Globus pallidus (tissue), 1 donor: Measurements from ENCODE around the gene TAS1R1.
"Not testable (repeated sequence)": the region's sequence is repeated elsewhere in the genome, so short reads cannot be mapped to it uniquely, and the experiment has no call there.

Experiments
- DNase-seq: peaks from one replicate; pipeline ENCODE4 v3.0.0-alpha.2; 2015; ENCODE audit warnings: low spot score

TAS1R1 gene

DNA sequence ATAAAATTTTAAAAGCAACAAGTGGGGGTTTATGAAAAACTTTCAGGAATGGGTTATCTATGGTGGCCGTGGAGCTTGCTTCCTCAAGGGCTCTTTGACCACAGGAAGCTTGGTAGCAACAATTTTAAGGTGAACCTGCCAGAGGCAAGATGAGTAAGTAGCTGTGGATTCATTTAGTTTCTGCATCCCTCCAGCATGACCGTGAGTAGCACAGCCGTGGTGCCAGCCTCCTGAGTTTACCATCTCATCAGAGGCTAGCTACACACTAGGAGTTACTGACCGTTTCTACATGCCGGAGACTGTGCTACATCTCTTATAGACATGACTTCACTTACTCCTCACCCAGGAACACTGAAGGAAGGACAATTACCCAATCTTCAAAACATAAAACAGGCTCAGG lies 33.6 kb upstream of the TAS1R1 start:
- no peak for DNase-seq

DNA sequence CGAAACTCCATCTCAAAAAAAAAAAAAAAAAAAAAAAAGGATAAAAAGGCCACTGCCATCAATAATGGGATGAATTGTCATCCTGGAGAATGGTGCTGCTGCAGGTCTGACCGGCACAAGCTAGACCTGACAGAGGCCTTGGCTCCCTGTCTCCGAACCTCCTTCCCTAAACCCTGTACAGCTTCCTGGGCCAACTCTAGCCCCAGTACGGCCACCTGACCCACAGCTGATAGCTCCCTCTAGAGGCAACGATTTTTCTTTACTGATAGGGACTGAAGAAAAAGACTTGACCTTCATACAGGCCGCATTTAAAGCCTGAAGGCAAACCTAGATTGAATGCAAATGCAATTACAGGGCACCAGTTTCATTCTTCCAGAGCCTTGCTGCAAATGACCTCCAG lies 31.5 kb upstream of the TAS1R1 start:
- DNase-seq = no peak

DNA sequence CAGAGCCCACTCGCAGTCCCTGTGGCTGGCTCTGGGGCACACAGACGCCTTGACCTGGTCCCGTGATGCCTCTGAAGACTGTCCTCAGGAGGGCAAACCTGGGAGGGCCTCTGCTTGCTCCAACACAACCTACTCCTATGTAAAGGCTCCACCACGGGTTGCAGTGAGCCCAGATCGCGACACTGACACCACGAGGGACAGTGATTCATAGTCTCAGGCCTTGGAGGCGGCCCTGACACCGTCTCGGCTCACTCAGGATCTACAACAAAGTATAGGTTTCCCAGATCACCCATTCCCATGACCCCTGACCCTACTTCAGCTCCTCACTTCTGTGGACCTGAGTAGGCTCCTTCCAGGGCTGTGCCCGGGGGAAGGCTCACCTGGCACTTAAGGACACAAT lies 28.8 kb upstream of the TAS1R1 start:
- no peak for DNase-seq

DNA sequence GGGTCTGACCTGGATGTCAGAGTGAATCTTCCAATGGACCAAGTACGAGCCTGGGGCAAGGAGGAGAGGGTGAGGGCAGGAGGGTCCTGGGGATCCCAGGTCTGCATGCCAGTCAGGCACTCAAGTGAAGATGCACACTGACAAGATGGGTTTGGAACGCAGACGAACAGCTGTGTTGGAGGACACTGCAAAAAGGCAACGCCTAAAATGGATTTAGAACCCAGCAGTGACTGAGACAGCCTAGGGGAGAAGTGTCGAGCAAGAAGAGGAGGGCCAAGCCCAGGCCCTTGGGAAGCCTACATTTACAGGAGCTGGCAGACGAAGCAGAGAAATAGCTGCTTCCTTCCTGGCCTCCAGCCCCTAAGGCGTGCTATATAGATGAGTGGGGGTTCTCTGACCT lies 26.6 kb upstream of the TAS1R1 start:
- DNase-seq = no peak

DNA sequence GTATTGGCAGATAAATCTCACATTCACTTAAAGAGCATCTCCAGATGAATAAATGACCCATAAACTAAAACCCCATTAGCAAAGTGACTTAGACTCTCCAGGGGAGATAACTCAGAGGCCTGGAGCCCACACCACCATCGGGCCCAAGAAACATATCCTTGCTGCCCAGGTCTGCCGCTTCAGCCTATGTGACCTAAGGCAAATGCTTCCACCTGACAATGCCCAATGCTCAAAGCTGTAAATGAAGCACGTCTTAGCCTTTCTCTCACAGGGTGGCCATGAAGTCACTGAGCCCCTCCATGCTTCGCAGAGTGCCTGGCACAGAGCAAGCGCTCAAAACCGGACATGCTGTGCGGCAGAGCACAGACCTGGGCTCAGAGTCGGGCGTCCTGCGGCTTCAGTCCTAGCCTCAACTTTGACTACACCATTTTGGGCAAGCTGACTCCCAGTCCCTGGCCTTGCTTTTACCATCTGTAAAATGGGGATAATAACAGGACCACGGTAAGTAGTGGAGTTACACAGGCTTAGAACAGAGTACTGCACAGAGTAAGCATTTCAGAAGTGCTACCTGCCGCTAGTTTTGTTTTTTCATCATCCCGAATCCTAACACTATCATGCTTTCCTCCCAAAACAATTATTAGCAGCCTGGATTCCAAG lies 24.5 kb upstream of the TAS1R1 start:
- DNase-seq = no peak

DNA sequence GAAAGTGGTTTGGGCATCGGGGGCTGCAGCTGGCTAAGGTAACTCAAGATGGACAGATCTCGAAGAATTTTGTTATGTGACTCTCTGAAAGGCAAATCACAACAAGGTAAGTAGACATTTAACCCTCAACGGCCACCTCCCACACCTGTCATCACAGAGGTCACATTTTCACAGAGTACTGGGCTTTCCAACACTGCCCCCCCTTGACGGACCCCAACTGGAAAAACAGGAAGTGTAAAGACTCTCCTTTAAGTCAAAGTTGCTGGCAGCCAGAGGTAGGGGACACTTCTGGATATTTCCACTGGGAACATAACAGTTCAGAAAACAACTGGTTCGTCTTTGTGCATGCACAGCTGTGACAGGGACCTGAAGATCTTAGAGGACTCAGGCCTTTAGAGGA lies 23.1 kb upstream of the TAS1R1 start:
- no peak for DNase-seq

DNA sequence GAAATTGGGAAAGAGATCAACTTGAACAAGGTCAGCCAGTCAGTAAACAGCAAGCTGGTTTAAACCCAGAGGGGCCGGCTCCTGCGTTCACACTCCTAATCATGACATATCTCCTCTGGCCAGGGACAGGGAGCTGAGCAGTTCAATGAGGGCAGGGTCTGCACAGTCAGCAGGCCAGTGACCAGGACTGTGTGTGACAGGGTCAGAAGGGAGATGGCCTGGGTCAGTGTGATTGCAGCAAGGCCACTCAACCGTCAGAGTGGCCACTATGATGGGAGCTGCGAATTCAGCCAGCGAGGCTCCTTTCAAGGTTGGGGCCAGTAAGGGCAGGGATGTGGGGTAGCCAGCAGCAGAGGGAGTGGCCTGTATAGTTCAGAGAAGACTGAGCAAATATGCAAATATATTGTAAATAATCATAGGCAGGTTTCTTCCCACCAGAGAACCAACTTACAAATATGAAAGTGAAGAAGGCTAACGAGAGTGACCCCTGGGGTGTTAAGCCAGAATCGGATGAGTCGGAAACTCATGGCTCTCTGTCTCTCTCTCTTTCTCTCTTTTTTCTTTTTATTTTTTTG lies 20.8 kb upstream of the TAS1R1 start:
- DNase-seq = no peak

DNA sequence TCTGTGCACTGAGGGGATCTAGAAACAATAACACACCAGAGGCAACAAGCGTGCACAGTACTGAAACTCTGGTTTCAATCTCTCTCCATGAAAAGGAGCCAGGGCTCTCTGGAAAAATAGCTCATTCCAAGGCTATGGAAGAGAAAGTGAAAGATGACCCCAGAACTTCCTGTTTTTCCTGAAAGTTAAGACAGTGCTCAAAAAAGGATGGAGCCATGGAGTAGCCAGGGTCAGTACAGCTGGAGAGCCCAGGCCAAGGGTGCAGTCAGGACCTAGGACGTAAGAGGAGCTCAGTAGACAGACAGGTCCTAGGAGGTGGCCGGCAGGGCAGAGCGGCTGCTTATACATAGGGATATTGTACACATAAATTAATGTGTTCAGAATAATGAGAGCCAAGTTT lies 19.9 kb upstream of the TAS1R1 start:
- no peak for DNase-seq

DNA sequence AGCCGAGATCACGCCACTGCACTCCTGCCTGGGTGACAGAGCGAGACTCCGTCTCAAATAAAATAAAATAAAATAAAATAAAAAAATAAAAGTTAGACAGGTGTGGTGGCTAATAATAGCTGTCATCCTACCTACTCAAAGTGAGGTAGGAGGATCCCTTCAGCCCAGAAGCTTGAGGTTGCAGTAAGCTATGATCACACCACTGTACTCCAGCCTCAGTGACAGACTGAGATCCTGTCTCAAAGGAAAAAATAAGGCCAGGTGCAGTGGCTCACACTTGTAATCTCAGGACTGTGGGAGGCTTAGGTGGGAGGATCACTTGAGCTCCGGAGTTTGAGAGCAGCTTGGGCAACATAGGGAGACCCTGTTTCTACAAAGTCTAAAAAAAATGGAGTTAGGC lies 18.8 kb upstream of the TAS1R1 start:
- DNase-seq = no peak

DNA sequence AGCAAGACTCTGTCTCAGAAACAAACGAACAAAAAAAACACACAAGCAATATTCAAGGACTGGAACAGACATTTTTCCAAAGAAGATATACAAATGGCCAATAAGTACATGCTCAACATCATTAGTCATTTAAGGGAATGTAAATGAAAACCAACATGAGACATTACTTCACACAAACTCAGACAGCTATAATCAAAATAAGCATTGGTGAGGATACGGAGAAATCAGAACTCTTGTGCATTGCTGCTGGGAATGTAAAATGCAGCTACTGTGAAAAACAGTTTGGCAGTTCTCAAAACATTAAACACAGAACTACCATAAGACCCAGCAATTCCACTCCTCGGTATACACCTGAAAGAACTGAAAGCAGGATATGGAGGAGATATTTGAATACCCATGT lies 16.2 kb upstream of the TAS1R1 start:
- no peak for DNase-seq

DNA sequence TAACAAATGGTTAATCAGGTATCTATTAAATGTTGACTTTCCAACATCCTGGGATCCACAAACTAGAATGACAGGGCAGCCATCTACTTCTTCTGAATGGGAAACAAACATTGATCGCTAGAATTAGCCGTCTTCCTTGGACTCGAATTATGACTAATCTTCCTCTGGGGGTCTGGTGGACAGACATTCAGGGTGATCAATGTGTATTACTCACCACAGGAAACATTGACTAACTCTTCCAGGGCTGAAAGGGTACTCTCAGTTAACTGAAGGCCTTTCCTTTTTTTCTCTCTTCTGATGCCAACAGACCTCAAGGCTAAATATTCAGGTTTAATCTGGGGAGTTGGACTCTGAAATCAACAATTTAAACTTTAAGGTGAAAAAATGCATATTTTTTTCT lies 10.3 kb upstream of the TAS1R1 start:
- DNase-seq = no peak

DNA sequence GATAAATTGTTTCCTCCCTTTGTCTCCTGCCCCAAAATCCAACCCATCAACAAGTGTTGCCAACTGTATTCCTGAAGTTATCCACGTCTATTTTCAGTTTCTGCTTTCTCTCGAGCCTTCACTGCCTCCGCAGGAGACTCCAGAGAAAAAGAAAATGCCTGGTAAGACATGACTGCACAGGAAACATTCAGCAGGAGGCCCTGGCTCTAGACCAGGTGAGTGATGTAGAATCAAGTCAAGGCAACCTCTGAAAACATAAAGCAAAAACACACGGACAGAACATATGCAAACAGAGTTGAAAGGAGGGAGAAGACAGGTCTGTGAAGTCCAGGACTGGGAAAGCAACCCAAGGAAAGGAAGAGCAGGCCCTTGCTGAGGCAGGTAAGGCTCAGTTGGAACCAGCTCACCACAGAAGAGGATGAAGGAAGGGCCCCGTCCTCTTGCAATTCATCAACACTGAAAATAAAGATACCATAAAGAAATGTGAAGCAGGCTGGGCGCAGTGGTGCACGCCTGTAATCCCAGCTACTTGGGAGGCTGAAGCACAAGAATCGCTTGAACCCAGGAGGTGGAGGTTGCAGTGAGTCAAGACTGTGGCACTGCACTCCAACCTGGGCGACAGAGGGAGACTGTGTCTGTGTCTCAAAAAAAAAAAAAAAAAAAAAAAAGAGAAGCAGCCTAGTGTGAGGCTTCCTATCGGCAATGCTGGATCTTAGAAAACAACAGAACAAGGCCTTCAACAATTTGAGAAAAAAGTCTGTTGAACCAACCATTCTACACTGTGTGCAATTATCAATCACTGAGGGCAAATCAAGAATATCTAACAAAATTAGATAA lies 9.6 kb upstream of the TAS1R1 start:
- DNase-seq = no peak

DNA sequence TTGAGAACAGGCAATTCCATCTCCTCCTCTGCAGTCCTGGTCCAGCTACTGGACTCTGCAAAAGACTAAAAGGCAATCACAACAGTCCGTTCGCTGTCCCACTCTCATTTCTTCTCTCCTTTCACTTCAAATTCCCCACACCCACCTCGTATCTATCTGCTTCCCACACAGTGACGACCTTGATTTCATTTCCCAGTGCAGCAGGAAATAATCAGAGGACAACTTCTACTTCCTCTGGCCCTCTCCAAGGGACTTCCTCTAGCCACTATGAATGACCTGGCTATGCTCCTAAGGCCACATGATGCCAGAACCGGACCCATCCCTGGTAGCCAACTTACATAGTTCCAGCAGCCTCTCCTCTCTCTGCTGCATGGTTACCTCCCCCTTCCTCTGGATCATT lies 8.8 kb upstream of the TAS1R1 start:
- no peak for DNase-seq

DNA sequence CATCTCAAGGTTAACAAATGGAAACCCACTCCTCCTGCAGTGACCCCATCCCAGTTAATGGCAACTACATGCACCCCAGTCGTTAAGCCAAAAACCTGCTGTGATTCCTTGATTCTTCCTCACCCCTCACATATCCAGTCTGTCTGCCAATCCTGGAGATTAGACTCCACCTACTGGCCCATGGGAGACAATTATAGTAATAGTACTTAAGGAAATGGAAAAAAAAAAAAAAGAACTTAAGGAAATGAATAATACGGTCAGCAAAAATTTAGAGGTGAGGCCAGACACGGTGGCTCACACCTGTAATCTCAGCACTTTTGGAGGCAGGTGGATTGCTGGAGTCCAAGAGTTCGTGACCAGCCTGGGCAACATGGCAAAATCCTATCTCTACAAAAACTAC lies 7.8 kb upstream of the TAS1R1 start:
- no peak for DNase-seq

DNA sequence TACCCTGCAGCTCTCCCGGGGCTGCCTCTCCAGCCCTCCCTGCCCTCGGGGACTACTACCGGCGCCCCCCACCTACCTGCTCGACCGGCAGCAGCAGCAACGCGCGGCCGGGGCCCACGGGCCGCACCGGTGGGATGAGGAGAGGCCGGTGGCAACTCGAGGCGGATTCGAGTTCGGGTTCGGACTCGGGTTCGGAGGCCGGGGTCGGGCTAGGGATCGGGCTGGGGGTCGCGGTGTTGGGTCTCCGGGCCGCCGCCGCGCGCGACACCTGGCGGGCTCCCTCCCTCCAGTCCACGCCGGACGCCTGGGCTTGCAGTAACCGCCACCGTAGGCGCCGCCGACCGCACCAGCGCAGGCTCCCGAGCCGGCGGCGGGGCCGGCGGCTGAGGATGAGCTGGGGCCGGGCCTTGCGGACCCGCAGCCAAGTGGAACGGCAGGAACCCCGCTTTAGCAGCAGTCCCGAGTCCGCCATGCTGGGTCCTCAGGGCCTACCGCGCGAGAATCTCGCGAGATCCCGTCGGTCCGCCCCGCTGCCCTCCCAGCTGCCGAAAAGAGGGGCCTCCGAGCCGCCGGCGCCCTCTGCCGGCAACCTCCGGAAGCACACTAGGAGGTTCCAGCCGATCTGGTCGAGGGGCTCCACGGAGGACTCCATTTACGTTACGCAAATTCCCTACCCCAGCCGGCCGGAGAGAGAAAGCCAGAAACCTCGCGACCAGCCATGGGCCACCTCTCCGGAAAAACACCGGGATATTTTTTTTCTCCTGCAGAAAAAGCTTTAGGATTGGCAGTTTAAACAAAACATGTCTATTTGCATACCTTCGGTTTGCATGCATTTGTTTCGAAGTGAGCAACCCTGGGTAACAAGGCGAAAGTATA lies 838 bp upstream of the TAS1R1 start, which contains the start of gene NOL9:
NOL9 (minus strand) TSS at position 483 of the 876 bp plus-strand sequence; CDS start at position 472, 11 bp downstream.
- peak; percentile 88 for DNase-seq

DNA sequence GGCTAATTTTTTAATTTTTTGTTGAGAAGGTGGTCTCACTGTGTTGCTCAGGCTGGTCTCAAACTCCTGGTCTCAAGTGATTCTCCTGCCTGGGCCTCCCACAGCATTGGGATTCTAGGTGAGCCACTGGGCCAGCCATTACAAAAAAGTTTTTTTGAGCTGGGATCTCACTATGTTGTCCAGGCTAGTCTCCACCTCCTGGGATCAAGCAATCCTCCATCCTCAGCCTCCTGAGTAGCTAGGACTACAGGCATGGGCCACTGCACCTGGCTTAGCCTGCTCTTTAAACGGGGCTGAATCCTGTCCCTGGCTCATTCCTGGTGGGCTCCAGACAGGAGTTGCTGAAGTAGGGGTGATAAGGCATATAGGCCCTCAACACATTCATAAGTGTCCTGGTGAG lies 2.5 kb downstream of the TAS1R1 start:
- DNase-seq = no peak

DNA sequence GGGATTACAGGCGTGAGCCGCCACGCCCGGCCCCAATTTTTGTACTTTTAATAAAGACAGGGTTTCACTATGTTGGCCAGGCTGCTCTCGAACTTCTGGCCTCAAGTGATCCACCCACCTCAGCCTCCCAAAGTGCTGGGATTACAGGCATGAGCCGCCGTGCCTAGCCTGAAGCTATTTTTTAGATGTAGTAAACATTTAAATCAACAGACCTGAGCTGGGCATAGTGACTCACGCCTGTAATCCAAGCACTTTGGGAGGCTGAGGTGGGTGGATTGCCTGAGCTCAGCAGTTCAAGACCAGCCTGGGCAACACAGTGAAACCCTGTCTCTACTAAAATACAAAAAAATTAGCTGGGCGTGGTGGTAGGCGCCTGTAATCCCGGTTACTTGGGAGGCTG lies 4.1 kb downstream of the TAS1R1 start:
- not testable (repeated sequence) for DNase-seq

DNA sequence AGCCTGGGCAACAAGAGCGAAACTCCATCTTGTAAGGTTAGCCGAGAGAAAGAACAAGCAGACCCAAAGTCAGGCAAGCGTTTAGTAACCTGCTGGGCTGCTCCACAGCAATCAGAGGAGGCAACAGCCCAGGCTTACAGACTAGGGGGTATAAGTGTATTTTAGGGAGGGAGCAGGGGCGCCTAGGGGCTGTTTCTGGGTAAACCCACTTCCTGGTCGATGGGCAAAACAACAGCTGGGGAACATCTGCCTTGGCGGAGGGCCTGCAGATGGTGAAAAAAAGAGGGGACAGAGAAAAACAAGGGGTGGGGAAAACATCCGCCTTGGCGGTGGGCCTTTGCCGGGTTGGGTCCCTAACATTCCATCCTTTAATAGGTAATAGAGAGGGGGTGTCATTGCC lies 5.2 kb downstream of the TAS1R1 start:
- no peak for DNase-seq

DNA sequence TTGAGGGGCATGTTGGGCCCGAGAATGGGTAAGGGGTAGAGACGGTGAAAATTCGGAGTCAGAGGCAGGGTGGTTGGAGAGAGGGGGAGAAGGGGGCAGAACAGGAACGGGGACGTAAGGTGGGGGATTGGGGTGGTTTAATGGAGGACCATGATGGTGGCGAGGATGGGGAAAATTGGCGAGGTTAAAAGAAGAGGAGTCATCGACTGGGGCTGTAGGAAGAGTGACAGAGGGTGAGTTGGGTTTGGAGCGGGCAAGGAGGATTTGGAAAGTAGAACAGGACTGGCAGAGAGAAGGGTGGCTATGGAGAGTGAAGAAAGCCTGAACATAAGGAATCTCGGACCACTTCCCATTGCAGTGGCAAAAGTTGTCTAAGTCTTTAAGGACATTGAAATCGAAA lies 13.9 kb downstream of the TAS1R1 start:
- DNase-seq = no peak

DNA sequence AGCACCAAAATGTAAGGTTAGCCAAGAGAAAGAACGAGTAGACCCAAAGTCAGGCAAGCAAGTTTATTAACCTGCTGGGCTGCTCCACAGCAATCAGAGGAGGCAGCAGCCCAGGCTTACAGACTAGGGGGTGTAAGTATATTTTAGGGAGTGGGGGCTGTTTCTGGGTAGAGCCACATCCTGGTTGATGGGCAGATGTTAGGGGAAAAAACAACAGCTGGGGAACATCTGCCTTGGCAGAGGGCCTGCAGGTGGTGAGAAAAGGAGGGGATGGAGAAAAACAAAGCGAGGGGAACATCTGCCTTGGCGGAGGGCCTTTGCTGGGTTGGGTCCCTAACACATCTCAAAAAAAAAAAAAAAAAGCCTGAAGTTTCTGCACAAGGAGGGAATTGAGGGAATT lies 15.0 kb downstream of the TAS1R1 start:
- DNase-seq = no peak

DNA sequence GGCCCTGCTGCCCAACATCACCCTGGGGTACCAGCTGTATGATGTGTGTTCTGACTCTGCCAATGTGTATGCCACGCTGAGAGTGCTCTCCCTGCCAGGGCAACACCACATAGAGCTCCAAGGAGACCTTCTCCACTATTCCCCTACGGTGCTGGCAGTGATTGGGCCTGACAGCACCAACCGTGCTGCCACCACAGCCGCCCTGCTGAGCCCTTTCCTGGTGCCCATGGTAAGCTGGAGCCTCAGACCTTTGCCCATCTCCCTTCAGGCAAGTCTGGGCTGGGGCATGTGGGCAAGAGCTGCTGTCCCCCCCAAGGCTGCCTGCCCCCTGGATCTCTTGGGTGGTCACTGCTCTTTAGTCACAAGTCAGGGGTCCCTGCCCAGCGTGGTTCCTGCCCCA lies 15.9 kb downstream of the TAS1R1 start:
- no peak for DNase-seq

DNA sequence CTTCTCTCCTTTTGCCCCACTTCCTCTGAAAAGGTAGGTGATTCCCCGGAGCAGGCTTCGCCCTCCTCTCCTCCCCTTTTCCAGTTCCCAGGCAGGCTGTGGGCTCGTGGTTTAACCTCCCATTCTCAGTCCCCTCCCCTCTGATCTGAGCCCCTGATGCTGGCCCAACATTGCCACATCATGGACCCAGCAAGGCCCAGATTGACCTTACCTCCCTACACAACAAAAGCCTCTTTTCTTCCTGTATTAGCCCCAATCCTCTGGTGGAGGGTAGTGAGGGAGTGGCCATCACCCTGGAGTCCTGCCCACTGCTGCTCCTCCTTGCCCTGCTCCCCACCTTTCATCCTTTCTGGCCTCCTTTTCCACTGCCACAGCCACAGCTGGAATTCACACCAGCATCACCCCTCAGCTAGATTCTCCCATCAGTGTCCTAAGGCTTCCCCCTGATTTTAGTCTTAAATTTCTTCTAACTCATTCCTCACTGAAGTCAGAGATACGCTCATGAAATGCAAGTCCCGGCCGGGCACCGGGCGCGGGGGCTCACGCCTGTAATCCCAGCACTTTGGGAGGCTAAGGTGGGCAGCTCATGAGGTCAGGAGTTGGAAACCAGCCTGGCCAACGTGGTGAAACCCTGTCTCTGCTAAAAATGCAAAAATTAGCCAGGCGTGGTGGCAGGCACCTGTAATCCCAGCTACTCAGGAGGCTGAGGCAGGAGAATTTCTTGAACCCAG lies 17.7 kb downstream of the TAS1R1 start:
- DNase-seq = no peak
